Stimulated activated naive CD4-positive, alpha-beta T cell treated with Interleukin-2 at 50 U/mL for 16 hours (primary cell): Measurements from ENCODE around the gene VWCE.

ENCODE experiments used
- DNase-seq: peaks from one replicate; lab custom pipeline; 2025; lab: John Stamatoyannopoulos, UW

VWCE gene

DNA sequence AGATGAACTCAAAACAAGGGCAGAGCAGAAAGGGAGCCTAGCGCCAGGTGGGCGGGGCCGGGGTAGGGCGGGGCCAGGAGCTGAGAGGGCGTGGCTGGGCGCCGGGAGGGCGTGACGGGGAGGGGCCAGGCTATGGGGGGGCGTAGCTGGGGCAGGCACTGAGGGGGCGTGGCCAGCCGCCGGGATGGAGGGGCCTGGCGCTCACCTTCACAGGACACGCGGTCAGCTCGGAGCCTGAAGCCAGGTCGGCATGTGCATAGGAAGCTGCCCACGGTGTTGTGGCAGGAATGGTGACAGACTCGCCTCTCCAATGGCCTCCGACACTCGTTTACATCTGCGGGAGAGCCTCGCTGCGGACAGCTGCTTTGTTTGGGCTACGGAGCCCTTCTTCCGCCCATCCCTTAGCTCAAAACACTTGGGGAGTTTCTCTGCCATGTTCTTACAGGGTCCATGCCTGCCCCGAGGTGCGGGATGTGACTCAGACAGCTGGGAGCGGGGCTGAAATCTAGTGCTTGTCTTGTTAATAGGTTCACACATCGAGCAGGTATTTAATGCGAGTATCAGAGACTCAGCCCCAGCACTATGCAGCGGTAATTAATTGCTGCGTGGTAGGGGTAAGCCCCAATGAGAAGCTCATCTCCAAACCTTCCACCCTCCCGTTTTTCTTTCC, 13.4 kb downstream of the VWCE start:
- DNase-seq, result no peak

DNA sequence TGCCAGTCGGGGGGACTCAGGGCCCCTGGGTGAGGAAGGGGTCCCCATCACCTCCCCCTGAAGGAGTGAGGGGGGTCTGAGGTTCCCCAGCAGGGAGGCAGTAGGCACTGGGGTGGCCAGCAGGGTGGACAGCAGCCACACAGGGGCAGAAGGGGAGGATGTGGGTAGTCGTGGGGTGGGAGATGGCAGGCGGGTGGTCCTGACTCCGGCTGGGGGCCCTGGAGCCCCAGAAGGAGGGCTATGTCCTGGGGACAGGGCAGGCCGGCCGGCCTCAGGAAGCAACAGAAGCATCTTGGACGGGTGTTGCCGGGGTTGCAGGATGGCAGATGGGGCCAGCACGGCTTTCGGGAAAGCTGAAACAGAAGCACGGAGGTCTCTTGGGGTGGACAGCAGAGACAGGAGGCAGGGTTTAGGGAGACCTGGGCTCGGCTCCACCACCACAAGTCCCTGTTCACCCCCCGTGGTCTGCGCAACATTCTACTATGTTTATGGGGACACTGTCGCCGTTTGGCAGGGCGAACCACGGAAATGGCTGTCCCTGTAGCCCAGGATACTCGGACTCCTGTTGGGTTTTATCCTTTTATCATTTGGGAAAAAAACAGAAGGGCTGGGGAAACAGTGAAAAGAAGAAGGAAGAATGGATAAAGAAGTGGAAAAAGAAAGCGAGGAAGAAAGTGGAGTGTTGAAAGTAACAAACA, 14.1 kb downstream of the VWCE start:
- no peak for DNase-seq

DNA sequence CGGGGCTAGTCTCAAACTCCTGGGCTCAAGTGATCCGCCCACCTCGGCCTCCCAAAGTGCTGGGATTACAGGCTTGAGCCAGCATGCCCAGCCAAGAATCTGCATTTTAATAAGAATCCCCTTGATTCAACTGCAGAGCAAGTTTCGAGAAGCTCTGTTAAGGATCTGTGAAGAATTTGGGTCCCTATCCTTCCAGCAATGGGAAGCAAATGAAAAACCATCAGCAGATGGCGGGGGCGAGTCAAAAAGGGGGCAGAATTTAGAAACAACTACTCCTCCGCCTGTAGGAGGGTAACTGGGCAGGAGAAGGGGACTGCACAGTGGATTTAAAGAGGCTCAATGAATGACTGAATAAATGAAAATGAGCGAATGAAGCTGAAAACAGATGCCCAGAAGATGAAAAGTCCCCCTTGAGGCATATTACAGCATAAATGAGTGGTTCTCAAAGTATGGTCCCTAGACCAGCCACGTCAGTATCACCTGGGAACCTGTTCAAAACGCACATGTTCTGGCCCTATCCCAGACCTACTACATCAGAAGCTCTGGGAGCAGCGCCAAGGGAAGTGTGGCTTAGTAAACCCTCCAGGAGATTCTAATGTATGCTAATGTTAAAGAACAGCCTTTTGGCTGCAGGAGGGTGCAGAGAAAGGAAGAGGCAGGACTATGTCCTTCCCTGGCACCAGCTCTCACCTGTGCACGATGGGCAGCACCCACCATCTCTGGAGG, 15.0 kb downstream of the VWCE start:
- no peak for DNase-seq

DNA sequence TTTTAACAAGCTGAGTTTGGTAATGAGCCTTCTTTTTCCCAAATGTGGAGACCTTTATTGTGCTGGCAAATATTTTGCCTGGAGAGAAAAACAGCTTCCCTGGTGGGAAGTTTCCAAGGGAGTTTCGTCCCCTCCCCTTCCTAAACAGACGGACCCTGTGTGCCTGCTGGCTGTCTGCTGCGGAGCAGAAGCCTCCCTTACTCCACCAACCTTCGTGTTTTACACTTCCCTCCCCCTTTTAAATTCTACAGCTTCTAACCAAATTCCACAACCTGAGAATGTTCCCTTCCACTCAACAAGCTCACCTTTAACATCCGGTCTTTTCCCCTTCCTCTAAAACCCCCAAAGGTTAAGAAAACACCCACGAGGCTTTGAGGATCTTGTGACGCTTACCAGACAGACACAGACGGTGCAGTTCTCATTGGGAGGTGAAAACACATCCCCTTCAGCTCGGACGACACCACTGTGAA, 17.1 kb downstream of the VWCE start:
- no peak for DNase-seq

DNA sequence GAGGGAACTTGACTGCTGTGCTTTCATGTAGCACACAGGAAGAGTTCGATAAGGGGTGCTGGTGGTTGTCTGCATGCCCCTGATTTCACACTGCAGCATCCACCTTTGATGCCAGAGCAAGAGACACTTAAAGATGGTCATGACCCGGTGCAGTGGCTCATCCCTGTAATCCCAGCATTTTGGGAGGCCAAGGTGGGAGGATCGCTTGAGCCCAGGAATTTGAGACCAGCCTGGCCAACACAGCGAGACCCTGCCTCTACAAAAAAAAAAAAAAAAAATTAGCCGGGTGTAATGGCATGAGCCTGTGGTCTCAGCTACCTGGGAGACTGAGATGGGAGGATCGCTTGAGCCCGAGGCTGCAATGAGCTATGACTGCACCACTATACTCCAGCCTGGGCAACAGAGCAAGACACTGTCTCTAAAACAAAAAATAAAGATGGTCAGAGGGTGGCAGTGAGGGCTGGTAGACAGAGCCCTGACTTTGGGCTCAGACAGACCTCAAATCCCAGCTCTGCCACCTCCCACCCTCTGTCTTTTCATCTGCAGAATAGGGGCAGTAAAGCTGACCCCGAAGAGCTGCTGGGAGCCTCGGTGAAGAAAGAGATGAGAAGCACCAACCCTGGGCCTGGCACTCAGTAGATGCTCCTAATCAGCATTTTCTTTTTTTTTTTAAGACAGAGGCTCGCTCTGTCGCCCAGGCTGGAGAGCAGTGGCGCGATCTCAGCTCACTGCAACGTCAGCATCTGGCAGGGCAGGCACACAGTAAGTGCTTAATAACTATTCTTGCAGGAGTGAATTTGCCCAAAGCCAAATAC, 17.7 kb downstream of the VWCE start:
- no peak for DNase-seq

DNA sequence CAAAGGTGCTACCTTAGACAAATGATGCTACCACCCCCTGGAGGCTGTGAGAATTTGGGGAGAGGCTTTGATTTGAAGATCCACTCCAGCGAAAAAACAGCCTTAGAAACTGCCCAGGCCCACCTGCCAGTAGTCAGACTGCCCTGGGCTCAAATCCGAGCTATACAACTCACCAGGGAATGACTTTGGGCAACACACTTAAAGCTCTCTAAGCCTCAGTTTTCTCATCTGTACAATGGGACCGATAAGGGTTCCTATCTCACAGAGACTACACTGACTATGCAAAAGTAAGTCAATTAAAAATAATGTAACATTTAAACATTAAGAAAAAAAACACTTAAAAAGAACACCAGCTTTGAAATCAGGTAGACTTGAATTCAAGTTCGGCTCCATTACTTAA, 19.9 kb downstream of the VWCE start:
- no peak for DNase-seq

DNA sequence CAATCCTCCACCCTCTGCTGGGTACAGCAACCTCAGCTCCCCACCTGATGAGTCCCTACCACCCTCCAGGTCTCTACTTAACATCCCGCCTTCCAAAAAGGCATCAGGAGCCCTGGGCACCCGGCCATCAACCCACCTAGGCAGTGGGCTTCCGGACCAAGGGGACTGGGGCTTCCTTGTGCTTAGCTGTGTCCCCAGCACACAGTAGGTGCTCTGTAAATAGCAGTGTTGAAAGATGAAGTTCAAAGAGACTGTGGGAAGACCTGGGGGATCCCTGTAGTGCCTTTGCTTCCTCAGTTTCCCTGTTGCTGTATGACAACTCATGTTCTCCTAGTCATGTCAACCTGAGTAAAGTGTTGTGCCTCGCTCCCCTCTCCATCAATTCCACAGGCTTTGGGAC, 21.0 kb downstream of the VWCE start:
- no peak for DNase-seq

DNA sequence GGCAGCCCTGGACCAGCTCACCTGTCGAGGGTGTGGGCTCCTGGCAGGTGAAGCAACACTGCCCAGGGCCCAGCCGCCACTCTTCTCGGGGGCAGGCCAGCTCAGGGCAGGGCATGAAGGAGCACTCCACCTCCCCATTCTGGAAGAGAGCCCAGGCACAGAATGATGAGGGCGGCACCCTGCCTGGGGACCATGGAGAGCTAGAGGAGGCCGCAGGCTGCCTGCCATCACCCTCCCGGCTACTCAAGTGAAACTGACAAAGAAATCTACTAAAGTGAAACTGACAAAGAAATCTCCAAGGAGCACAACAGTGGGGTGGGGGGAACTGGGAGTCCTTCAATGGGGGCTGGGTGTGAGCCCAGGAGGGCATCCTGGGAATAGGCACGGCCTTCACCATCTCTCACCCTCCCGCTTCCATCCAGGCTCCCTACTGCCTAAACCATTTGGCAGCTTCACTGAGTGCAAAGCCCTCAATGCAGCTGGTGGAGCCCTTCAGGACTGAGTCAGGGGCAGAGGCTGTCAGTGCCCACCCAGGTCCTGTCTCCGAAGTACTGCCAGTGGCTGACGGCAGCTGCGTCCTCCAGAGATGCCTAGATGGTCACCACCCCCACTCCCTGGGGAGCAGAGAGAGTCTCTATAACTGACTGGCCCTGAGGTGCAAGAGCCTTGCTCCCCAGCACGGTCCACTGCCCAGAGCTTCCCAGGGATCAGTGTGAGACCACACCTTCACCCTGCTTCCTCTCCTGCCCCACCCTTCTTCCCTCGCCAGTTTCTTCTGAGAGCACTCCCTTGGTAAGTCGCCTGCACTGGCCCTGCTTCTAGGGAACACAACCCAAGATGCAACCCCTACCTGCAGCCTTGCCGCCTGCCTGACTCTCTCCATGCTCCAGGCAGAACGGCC, 21.7 kb downstream of the VWCE start:
- no peak for DNase-seq

DNA sequence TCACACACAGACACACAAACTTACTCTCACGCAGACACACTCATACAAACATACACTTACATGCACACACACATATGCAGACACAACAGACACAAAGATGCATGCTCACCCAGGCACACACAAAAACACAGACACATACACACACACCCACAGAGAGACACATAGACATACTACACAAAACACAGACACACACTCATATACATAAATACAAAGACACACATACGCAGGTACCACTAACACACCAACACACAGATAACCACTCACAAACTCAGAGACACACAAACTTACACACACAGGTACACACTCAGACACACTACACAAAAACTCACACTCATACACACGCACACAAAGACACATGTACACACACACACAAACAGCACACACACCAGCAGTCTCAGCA, 22.4 kb downstream of the VWCE start:
- no peak for DNase-seq

DNA sequence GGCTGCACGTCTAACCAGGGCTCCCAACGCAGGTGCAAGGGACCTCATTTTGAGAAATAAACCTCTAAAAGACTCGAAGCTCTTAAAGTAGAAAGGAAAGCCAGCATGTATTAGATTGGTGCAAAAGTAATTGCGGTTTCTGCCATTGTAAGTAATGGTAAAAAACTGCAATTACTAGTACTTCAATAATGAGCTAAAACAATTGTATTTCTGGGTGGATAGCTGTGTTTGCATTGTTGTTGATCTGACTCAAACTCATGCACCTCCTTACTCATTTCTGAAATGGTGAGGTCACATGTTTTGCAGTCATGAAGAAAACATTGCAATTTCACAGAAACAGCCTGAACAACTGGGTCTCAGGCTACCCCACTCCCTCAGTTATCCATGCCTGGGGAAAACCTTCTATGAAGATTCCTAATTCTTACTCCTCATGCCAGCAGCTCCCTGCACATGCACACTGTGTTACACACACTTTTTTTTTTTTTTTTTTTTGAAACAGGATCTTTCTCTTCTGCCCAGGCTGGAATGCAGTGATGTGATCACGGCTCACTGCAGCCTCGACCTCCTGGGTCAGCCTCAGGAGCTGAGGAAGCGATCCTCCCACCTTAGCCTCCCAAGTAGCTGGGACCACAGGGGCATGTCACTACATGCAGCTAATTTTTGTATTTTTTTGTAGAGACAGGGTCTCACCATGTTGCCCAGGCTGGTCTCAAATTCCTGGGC, 24.6 kb downstream of the VWCE start:
- no peak for DNase-seq

DNA sequence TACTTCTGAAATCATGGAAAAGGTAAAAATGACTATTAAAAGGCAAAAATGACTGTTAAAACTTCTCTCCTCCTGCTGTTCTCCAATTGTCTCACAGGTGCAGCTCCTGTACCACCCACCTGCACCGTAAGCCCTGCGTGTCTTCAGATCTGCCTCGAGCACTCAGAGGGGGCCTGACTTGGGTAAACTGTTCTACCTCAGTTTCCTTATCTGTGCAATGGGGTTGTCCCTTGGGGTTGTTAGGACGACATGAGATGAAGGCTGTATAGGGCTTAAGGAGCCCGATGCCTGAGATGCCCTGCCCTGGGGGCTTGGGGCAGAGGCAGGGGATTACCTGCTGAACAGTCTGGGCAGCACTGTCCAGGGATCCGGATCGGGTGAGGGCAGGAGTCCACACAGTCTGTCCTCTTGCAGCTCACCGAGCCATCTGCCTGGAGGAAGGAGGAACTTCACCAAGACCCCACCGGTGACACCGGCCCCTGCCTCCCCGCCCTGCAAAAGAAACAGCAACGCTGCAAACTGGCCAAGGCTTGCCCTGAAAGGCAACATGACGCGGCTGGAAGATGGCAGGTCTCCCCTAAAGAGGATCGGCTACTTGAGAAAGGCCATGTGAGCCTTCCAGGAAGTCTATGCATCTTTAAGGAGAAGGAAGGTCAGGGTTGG, 26.4 kb downstream of the VWCE start:
- DNase-seq, result no peak

DNA sequence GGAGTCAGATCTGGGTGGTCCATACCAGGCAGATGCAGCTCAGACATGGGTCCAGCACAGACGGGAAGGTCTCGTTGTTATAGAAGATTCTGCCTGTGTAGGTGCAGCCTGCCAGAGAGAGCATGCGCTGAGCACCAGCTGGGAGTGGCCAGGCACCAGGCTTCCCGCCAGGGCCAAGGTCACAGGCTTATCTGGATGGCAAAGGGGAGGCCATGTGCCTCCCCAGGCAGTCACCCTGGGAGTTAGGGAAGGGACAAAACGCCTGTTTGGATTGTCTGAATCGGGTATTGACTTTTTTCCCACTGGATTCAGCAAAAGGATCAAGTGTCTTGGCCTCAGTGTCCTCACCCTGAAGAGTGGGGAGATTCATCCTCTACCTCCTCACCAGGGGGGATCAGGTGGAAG, 27.7 kb downstream of the VWCE start:
- DNase-seq, result no peak

DNA sequence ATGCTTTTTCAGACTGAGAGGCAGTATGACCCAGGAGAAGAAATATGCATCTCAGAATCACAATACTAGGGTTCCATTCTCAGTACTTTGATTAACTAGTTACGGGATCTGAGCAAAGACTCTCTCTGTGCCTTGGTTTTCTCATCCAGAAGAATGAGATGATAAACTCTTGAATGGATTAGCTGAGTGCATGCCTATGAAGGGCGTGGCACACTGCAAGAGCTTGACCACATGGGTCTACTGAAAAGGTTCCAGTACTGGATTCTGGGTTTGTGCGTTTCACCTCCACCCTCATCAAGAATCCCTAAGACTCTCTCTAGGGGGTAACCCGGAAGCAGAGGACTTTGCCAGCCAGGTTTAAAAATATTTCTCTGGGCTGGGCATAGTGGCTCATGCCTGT, 28.5 kb downstream of the VWCE start:
- no peak for DNase-seq

DNA sequence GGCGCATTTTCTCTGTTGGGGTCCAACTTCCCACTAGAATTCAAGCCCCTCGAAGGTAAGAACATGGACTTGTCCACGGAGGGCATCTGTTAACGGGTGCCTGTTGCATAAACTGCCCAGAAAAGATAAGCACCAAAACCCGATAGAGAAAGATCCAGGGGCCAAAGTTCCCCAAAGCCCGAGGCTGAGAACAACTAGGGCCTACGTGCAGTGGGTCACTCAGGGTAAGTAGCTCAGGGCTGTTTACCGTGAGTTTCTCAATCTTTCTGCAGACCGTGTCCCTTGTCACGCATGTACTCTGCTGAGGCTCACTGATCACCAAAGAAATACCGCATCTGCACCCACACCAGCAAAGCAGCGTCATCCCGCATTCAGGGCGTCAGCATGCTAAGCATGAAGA, 29.8 kb downstream of the VWCE start:
- DNase-seq, result no peak

DNA sequence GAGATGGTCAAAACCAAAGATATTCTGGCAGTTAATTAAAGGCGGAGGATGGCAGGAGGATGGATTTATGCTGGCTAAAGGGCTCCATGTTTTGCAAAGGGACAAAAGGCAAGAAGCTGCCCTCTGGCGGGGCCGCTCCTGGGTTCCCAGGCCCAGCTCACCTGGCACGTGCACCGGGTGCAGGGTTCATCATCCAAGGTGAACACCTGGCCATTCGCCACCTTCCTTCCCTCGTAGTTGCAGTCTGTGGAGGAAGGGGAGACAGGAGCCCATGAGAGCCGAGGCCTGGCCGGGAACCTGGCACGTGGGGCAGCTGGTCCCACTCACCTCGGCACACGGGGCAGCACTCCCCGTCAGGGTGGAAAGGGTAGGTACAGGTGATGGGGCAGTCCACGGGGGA, 30.3 kb downstream of the VWCE start:
- no peak for DNase-seq

DNA sequence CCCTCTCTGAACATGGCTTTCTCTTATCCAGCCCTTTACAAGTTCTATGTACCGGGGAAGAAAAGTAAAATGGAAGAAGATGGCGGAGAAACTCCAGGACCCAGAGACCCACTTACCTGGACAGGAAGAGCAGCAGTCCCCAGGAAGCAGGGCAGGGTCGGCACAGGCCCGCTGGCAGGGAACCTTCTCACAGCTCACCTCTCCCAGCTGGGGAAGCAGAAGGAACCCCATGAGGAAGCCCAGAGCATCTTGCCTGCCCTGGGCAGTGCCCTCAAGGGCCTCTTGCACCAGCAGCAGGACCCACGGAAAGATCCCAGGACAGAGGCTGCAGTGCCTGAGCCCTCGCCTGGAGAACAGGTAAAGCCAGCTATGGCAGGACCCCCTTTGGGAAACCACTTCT, 30.7 kb downstream of the VWCE start:
- no peak for DNase-seq

DNA sequence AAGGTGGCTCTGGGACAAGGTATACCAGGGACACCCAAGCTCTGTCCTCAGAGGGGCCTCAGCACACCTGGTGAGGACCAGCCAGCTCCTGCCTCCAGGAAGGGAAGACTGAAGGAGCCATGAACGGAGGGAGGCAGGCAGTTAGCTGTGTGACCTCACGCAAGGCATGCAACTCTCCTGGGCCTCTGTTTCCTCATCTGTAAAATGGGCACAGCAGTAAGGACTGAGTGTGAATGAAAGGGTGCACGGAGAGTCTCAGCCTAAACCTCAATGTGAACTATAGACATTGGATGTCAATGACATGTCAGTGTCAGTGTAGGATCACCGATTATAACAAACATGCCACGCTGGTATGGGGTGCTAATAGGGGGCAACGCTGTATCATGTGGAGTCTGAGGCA, 35.8 kb downstream of the VWCE start:
- no peak for DNase-seq

DNA sequence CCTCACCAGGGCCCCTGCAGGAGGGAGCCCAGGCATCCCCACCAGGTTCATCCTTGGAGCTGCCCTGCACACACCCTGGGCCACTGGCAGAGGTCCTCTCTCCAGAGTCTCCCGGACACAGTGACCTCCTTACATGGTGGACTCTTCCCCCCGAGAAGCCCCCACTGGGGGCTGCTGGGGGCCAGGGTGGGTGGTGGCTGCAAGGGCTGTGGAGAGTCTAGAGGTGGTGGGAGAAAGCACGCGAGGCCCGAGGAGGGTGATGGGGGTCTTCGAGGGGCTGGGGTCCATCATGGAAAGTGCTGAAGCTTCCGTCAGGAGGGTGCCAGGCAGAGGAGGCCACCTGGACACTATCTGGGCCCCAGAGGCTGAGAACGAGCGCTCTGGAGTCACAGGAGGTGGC, 36.6 kb downstream of the VWCE start:
- no peak for DNase-seq

DNA sequence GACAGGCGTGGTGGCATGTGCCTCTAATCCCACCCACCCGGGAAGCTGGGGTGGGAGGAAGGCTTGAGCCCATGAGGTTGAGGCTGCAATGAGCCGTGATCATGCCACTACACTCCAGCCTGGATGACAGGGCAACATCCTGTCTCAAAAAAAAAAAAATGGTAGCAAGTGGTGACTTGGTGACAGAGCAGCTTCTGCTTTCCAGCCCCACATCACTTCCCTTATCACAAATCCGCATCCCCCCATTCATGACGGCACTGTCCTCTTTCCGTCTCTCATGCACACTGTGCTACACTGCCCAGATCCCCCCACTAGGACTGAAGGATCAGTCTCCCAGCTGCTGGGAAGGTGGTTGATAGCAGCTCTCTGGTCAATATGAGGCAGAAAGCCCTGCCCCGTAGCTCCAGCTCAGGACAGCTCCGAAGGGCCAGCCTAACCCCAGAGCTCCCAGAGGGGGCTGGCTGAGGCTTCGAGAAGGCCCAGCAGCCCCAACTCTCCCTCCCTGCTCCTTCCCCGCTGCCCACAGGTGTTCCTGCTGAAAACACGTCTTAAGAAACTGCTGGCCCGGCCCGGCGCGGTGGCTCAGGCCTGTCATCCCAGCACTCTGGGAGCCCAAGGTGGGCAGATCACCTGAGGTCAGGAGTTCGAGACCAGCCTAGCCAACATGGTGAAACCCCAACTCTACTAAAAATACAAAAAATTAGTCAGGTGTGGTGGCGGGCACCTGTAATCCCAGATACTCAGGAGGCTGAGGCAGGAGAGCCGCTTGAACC, 38.2 kb downstream of the VWCE start:
- no peak for DNase-seq
